ENCODE results near the gene ZNF335.

The ZNF335 gene

DNA sequence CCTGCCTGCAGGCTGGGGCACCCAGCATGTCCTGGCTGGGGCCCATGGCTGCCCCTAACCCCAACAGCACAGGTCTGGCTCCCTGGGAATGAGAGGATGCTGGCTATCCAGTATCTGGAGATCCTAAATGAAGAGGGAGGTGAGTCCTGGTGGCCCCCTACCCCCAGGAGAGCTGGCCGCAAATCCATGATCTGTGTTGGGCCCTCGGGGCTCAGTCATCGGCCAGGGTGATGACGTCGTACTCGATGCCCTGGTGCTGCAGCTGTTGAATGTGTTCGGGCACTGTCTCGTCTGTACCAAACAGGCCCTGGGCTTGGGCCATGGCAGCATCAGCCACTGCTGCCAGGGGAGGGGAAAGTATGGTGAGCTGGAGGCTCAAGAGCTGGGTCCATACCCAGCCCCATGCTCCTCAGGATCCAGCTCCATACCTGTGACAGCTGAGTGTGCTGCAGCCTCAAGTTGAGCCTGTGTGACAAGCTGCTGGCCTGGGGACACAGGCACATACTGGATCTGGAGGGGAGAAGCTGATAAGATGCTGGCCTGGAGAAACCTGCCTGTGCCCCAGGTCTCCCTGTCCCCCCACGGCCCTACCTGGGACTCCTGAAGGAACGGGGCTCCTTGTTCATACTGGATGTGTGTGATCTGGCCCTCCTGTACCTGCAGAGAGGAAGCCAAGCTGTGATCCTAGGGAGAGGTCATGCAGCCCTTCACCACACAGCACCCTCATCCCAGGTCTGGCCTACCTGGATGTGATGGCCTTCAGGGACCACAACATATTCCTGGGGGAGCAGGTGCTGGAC lies 23.1 kb downstream of the ZNF335 start:
- H3K4me1 ChIP-seq (ENCODE audit: control insufficient read depth, insufficient read depth, low read length) = no peaks in the 10 kb centered on the region
- H3K36me3 ChIP-seq (ENCODE audit: control insufficient read depth, insufficient read depth, low read length) = peaks cover 91% of the 10 kb centered on the region
- H3K4me3 ChIP-seq (ENCODE audit: low read depth, low read length) = no peak overlapping the region
- no peaks in the 10 kb centered on the region for H3K9me3 ChIP-seq (ENCODE audit: control insufficient read depth, insufficient read depth, low read length)
- no peak overlapping the region for H3K9ac ChIP-seq (ENCODE audit: low read depth, low read length)
- no peaks in the 10 kb centered on the region for H3K27me3 ChIP-seq (ENCODE audit: control insufficient read depth, insufficient read depth, low read length)
- H3K27ac ChIP-seq (ENCODE audit: low read depth, low read length) = no peak overlapping the region

DNA sequence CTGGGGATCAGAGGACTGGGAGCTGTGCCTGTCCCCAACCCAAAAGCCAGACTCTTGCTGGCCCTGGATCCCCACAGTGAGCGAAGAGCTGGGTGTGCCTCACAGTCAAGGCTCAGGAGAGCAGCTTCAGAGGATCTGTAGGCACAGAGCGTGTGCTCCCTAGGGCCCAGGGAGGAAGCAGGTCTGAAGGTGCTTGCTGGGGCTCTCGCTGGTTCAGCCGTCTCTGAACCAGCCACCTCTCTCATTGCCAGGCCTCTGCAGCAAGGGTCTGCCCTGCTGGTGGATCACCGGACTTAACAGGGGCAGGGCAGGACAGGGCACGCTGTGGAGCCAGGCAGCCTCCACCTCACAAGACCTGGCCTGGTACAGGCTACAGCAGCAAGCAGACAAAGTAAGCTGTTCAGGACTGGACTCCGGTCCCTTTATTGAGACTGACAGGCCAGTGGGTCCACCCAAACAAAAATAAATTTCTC lies 23.7 kb downstream of the ZNF335 start:
- Histone ChIP-seq H3K4me1 (ENCODE audit: control insufficient read depth, insufficient read depth, low read length) (no peaks in the 10 kb centered on the region), H3K36me3 (ENCODE audit: control insufficient read depth, insufficient read depth, low read length) (peaks cover 95% of the 10 kb centered on the region), H3K27me3 (ENCODE audit: control insufficient read depth, insufficient read depth, low read length) (no peaks in the 10 kb centered on the region), H3K4me3 (ENCODE audit: low read depth, low read length) (no peak overlapping the region), H3K9ac (ENCODE audit: low read depth, low read length) (no peak overlapping the region), H3K27ac (ENCODE audit: low read depth, low read length) (no peak overlapping the region), H3K9me3 (ENCODE audit: control insufficient read depth, insufficient read depth, low read length) (no peaks in the 10 kb centered on the region)

DNA sequence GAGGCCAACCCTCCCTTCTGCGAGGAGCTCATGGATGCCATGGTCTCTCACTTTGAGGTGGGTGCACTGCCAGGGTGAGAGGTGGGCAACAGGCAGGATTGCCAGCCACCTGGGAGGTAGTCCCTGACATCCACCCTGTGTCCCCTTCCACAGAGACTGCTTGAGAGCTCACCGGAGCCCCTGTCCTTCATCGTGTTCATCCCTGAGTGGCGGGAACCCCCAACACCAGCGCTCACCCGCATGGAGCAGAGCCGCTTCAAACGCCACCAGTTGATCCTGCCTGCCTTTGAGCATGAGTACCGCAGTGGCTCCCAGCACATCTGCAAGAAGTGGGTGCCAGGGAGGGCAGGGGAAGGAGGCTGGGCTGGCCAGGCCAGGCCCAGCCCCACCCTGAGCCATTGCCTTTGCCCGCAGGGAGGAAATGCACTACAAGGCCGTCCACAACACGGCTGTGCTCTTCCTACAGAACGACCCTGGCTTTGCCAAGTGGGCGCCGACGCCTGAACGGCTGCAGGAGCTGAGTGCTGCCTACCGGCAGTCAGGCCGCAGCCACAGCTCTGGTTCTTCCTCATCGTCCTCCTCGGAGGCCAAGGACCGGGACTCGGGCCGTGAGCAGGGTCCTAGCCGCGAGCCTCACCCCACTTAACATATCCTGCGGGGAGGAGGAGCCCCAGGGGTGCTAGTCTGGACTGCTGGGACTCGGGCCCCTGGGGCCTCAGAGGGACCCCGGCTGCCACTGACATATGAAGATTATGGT lies 24.7 kb downstream of the ZNF335 start:
- Histone ChIP-seq H3K9ac (ENCODE audit: low read depth, low read length) (no peak overlapping the region), H3K27ac (ENCODE audit: low read depth, low read length) (no peak overlapping the region), H3K4me1 (ENCODE audit: control insufficient read depth, insufficient read depth, low read length) (no peaks in the 10 kb centered on the region), H3K4me3 (ENCODE audit: low read depth, low read length) (no peak overlapping the region), H3K36me3 (ENCODE audit: control insufficient read depth, insufficient read depth, low read length) (peaks cover 95% of the 10 kb centered on the region), H3K9me3 (ENCODE audit: control insufficient read depth, insufficient read depth, low read length) (no peaks in the 10 kb centered on the region), H3K27me3 (ENCODE audit: control insufficient read depth, insufficient read depth, low read length) (no peaks in the 10 kb centered on the region)

DNA sequence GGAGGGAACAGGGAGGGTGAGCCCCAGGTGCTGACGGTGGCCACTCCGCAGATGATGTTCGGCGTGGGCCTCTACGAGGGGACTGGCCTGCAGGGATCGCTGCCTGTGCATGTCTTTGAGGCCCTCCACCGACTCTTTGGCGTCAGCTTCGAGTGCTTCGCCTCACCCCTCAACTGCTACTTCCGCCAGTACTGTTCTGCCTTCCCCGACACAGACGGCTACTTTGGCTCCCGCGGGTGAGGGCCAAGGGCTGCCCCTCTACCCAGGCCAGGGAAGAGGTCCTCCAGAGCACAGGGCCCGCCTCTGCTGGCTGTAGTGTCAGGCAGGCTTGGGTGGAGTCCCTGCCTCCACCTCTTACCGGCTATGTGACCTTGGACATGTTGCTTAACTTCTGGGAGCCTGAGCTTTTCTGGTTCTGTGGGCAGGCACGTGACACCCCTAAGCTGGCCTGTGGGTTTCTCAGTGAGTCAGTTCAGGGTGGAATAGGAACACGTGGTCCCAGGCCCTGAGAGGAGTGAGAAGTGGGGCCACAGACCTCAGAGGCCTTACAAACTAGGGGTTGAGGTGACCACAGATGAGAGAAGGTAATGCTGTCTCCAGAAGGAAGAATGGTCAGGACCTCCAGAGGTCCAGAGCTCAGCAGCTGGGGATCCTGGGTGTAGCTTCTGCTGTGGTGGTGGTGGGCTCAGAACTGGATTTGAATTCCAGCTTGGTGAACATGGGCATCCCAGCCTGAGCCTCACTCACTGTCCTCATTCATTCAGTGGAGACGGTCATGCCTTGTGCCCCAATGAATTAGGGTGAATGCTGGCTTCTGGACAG lies 25.6 kb downstream of the ZNF335 start:
- Histone ChIP-seq H3K36me3 (ENCODE audit: control insufficient read depth, insufficient read depth, low read length) (peaks cover 89% of the 10 kb centered on the region), H3K4me3 (ENCODE audit: low read depth, low read length) (no peak overlapping the region), H3K27ac (ENCODE audit: low read depth, low read length) (no peak overlapping the region), H3K9me3 (ENCODE audit: control insufficient read depth, insufficient read depth, low read length) (no peaks in the 10 kb centered on the region), H3K9ac (ENCODE audit: low read depth, low read length) (no peak overlapping the region), H3K4me1 (ENCODE audit: control insufficient read depth, insufficient read depth, low read length) (no peaks in the 10 kb centered on the region), H3K27me3 (ENCODE audit: control insufficient read depth, insufficient read depth, low read length) (no peaks in the 10 kb centered on the region)

DNA sequence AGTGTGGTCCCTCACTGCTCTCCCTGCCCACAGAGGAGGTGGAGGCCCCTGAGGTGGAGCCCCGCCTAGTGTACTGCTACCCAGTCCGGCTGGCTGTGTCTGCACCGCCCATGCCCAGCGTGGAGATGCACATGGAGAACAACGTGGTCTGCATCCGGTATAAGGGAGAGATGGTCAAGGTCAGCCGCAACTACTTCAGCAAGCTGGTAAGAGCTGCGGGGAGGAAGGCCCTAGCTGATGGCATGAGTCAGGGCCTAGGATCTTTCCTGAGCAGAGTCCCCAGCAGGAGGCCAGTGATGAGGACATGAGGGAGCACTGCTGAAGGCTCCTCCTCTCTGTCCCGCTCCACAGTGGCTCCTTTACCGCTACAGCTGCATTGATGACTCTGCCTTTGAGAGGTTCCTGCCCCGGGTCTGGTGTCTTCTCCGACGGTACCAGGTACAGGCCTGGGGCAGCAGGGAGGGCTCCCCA lies 26.3 kb downstream of the ZNF335 start:
- H3K36me3 ChIP-seq (ENCODE audit: control insufficient read depth, insufficient read depth, low read length) = peaks cover 93% of the 10 kb centered on the region
- no peaks in the 10 kb centered on the region for H3K9me3 ChIP-seq (ENCODE audit: control insufficient read depth, insufficient read depth, low read length)
- no peak overlapping the region for H3K4me3 ChIP-seq (ENCODE audit: low read depth, low read length)
- no peaks in the 10 kb centered on the region for H3K4me1 ChIP-seq (ENCODE audit: control insufficient read depth, insufficient read depth, low read length)
- H3K27ac ChIP-seq (ENCODE audit: low read depth, low read length) = no peak overlapping the region
- H3K9ac ChIP-seq (ENCODE audit: low read depth, low read length) = no peak overlapping the region
- no peaks in the 10 kb centered on the region for H3K27me3 ChIP-seq (ENCODE audit: control insufficient read depth, insufficient read depth, low read length)

DNA sequence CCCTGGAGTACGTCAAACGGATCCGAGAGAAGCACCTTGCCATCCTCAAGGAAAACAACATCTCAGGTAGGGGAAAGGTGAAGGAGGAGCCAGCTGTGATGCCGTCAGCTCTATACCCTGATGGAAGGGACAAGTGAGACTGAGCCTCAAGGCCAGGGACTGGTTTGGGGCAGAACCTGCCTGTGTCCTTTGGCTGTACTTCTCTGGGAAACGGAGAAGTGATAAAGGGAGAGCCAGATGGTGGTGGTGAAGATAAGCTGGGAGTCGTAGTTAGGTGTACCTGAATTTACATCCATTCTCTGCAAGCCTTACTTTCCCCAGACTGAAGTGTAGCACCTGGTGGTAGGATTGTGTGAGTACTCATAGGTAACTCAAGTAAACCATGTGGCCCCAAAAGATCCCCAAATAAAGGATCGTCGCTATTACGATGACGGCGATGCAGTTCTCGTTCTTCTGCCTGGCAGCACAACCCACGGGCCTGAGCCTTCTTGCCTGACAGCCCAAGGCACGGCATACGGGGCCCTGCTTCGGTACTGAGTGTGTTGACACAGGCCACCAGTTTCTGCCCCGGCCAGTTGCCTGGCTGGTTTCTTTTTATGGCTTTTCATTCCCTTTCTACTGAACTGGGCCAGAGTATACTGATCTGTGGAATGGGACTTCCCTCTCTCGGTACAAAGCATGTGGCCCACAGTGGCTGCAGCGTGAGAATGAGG lies 26.9 kb downstream of the ZNF335 start:
- Histone ChIP-seq H3K9me3 (ENCODE audit: control insufficient read depth, insufficient read depth, low read length) (no peaks in the 10 kb centered on the region), H3K27me3 (ENCODE audit: control insufficient read depth, insufficient read depth, low read length) (no peaks in the 10 kb centered on the region), H3K9ac (ENCODE audit: low read depth, low read length) (no peak overlapping the region), H3K36me3 (ENCODE audit: control insufficient read depth, insufficient read depth, low read length) (peaks cover 94% of the 10 kb centered on the region), H3K4me1 (ENCODE audit: control insufficient read depth, insufficient read depth, low read length) (no peaks in the 10 kb centered on the region), H3K27ac (ENCODE audit: low read depth, low read length) (no peak overlapping the region), H3K4me3 (ENCODE audit: low read depth, low read length) (no peak overlapping the region)

DNA sequence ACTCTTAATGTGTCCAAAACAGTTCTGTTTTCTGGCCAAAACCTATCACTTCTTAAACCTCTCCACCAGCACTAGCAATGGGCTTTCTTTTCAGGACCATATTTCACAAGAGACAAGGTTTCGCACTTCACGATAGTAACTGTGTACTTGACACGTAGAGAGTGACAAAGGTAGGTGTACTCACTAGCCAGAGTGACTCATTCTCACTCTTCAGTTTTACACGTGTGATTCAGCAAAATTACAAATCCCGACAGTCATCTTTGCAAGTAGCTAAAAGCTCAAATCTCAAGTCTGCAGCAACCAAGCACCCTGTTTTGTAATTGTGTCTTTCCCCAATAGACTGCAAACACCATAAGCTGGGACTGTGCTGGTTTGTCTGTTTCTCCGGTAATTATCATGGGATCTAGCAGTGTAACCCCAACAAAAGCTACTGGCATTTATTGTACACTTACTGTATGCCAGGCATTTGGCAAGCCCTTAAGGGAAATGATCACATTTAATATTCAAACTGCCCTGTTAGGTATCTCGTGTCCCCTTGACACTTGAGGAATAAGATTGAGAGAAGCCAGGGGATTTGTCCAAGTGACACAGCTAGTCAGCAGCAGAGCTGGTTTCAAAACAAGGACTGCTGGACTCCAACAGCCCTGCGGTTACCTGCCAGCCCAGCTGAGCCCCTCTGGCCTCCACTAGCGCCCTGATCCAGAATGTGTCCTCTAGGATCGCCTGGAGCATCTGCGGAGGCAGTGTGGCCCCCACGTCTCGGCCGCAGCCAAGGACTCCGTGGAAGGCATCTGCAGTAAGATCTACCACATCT lies 27.6 kb downstream of the ZNF335 start:
- peaks cover 94% of the 10 kb centered on the region for H3K36me3 ChIP-seq (ENCODE audit: control insufficient read depth, insufficient read depth, low read length)
- H3K27ac ChIP-seq (ENCODE audit: low read depth, low read length) = no peak overlapping the region
- no peak overlapping the region for H3K4me3 ChIP-seq (ENCODE audit: low read depth, low read length)
- no peak overlapping the region for H3K9ac ChIP-seq (ENCODE audit: low read depth, low read length)
- H3K27me3 ChIP-seq (ENCODE audit: control insufficient read depth, insufficient read depth, low read length) = no peaks in the 10 kb centered on the region
- H3K4me1 ChIP-seq (ENCODE audit: control insufficient read depth, insufficient read depth, low read length) = no peaks in the 10 kb centered on the region
- no peaks in the 10 kb centered on the region for H3K9me3 ChIP-seq (ENCODE audit: control insufficient read depth, insufficient read depth, low read length)

DNA sequence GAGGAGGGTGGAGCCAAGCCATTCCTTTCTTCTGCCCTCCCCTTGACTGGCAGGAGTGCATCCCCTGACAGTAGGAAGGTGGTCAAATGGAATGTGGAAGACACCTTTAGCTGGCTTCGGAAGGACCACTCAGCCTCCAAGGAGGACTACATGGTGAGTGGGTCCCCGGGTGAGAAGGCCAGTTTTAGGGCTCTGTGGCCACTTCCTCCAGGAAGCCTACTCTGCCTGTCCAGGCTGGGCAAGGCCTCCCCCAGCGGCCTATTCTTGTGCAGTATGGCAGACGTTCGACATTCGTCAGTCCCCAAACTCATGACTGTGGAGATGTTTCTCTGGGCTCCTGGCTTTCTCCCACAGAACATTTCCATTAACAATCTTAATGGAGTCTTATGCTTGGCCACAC lies 28.4 kb downstream of the ZNF335 start:
- Histone ChIP-seq H3K9ac (ENCODE audit: low read depth, low read length) (no peak overlapping the region), H3K27me3 (ENCODE audit: control insufficient read depth, insufficient read depth, low read length) (no peaks in the 10 kb centered on the region), H3K4me3 (ENCODE audit: low read depth, low read length) (no peak overlapping the region), H3K4me1 (ENCODE audit: control insufficient read depth, insufficient read depth, low read length) (peaks cover 5% of the 10 kb centered on the region), H3K27ac (ENCODE audit: low read depth, low read length) (no peak overlapping the region), H3K36me3 (ENCODE audit: control insufficient read depth, insufficient read depth, low read length) (peaks cover 94% of the 10 kb centered on the region), H3K9me3 (ENCODE audit: control insufficient read depth, insufficient read depth, low read length) (no peaks in the 10 kb centered on the region)

DNA sequence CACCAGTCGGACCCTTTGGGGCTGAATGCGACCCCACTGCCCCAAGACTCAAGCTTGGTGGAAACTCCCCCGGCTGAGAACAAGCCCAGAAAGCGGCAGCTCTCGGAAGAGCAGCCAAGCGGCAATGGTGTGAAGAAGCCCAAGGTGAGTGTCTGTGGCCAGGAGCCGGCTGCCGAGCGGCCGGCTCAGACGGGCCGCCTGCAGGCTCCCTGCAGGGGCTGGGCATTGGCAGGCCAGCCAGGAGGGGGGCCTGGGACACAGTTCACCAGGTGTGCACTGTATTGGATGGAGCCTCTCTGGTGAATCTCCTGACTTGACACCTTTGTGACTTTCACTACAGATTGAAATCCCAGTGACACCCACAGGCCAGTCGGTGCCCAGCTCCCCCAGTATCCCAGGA lies 31.5 kb downstream of the ZNF335 start:
- Histone ChIP-seq H3K36me3 (ENCODE audit: control insufficient read depth, insufficient read depth, low read length) (peaks cover 78% of the 10 kb centered on the region), H3K27ac (ENCODE audit: low read depth, low read length) (no peak overlapping the region), H3K4me3 (ENCODE audit: low read depth, low read length) (no peak overlapping the region), H3K9ac (ENCODE audit: low read depth, low read length) (no peak overlapping the region), H3K9me3 (ENCODE audit: control insufficient read depth, insufficient read depth, low read length) (no peaks in the 10 kb centered on the region), H3K27me3 (ENCODE audit: control insufficient read depth, insufficient read depth, low read length) (no peaks in the 10 kb centered on the region), H3K4me1 (ENCODE audit: control insufficient read depth, insufficient read depth, low read length) (peaks cover 20% of the 10 kb centered on the region)

DNA sequence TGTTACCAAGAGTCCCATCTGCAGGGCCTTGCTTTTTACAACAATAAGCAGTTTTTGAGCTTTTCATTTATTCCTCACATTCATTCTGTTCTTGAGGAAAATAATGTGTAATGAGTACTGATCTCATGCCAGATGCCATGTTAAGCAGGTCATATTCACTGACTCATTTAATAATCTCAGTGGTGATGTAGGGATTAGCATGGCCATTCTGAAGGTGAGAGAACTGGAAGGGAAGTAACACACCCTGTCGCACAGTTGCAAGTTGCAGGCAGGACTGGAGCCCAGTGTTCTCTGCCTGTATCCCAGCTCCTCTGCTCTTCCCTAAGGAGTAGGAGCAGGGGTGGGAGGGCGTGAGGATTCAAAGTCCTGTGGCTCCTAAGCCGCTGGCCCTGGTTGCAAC lies 31.9 kb downstream of the ZNF335 start:
- Histone ChIP-seq H3K36me3 (ENCODE audit: control insufficient read depth, insufficient read depth, low read length) (peaks cover 74% of the 10 kb centered on the region), H3K9ac (ENCODE audit: low read depth, low read length) (no peak overlapping the region), H3K4me3 (ENCODE audit: low read depth, low read length) (no peak overlapping the region), H3K4me1 (ENCODE audit: control insufficient read depth, insufficient read depth, low read length) (peaks cover 20% of the 10 kb centered on the region), H3K9me3 (ENCODE audit: control insufficient read depth, insufficient read depth, low read length) (no peaks in the 10 kb centered on the region), H3K27ac (ENCODE audit: low read depth, low read length) (no peak overlapping the region), H3K27me3 (ENCODE audit: control insufficient read depth, insufficient read depth, low read length) (no peaks in the 10 kb centered on the region)

All from HUES48 (cell line).